Measurements from ENCODE around the gene MECP2.
"Not testable (repeated sequence)": the region's sequence is repeated elsewhere in the genome, so short reads cannot be mapped to it uniquely, and the experiment has no call there.

MECP2 gene

DNA sequence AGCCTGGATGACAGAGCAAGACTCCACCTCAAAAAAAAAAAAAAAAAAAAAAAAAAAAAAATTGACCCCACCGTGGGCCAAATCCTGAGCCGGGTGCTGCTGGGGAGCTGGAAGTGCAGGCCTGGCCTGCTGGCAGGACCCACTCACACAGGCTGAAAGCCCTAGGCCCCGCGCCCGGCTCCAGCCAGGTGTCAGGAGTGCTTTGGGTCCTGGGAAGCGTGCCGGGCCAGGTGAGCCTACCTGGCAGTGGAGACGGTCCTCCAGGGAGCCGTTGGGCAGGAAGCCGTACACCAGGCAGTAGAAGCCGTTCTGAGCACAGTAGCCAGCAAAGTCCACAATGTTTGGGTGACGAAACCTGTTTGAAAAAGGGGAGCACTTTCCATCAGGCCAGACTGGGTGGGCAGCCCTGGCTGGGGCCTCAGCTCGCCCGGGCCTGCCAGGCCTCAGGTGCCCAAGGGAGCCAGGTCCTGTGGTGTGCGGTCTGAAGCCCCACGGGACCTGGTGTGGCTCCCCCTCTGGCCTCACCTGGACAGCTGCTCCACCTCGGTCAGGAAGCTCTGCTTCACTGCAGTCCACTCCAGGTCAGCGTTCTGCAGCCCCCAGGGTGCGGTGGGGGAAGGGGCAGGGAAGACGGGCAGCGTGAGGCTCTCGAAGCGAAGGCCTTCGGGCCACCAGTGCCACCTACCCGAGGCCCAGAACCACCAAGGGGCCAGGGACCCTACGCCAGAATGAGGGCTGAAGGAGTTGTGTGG lies 79.6 kb downstream of the MECP2 start:
- no peak for DNase-seq (ENCODE audit: low read depth in 2 of 2)

DNA sequence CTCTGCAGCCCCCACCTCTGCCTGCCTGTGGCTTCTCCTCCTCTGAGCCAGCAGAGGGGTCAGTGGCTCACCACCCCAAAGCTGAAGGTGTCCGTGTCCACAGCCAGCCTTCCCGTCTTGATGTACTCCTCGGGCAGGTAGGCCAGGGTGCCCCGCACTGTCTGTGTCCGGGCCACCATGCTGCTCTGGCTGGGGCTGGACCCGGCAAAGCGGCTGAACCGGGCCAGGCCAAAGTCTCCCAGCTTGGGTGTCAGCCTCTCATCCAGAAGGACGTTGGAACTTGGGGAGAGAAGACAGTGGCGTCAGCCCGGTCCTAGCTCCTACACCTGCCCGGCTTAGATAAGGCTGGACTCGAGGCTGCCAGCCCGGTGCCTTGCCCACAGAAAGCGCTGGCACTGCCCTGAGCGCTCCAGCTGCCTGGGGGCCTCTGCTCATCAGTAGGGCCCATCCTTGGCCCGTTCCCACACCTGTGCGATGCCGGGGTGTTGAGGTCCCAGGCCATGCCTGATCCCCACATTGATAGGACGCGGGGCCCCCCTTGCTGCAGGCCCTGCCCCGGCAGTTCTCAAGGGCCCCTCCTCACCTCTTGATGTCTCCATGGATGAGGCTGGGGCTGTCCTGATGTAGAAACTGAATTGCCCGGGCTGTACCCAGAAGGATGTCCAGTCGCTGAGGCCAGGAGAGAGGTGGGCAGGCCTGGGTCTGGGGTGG lies 81.0 kb downstream of the MECP2 start:
- no peak for DNase-seq (ENCODE audit: low read depth in 2 of 2)

DNA sequence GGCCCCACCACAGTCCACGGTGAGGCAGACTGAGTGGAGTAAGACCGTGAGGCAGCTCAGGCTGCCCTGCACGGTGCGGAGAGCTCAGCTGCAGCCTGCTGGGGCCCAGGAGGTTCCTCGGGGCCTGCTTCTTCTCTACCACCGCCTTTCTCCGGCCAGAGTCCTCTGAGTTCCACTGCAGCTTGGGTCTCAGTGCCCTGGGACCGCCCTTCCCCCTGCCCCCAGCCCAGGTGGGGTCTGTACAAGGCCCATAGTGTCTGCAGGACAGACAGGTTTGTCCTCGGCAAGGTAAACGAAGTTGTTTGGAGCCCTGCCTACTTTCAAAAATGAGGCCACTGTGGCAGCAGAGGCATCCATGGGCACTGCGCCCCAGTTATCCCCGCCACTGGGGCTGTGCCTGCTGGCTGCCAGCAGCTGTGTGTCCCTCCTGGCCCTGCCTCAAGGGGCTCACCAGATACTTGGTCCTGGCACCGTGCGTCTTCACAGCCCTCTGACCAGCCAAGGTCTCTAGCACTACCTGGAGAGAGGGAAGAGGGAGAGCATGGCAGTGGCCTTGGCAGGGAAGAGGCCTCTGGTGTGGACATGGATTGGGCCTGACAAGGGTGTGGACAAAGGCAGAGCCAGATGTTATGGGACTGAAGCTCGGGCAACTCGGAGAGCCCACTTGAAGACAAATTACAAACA lies 81.8 kb downstream of the MECP2 start:
- no peak for DNase-seq (ENCODE audit: low read depth in 2 of 2)

DNA sequence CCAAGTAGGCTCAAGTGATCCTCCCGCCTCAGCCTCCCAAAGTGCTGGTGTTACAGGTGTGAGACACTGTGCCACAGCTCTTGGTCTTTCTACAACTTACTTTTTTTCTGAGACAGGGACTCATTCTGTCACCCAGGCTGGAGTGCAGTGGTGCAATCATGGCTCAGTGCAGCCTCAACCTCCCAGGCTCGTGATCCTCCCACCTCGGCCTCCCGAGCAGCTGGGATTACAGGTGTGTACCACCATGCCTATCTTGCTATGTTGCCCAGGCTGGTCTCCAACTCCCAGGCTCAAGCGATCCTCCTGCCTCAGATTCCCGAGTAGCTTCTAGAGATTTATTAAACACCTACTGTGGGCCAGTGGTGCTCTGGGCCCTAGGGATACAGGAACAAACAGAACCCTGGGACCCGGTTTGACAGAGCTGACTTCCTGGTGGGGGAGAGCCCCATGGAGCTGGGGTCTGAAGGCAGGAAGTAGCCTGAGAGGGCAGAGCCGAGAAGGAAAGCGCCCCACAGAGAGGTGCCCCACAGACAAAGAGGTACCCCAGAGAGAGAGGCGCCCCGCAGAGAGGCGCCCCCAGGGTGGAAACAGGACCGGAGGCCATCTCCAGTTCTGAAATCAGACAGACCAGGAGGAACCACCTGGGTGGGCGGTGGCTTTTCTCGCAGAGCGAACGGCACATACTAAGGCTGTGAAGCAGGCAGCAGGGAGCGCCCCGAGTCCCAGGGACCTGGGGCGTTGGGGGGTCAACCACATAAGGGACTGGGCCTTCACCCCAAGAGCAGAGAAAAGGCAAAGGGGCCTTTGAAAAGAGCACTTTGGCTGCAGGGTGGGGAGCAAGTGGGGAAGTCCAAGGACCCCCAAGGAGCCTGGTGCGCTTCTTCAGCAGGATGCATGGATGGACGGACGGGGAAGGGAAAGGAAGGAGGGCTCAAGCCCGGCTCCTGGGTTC lies 82.8 kb downstream of the MECP2 start:
- no peak for DNase-seq (ENCODE audit: low read depth in 2 of 2)

DNA sequence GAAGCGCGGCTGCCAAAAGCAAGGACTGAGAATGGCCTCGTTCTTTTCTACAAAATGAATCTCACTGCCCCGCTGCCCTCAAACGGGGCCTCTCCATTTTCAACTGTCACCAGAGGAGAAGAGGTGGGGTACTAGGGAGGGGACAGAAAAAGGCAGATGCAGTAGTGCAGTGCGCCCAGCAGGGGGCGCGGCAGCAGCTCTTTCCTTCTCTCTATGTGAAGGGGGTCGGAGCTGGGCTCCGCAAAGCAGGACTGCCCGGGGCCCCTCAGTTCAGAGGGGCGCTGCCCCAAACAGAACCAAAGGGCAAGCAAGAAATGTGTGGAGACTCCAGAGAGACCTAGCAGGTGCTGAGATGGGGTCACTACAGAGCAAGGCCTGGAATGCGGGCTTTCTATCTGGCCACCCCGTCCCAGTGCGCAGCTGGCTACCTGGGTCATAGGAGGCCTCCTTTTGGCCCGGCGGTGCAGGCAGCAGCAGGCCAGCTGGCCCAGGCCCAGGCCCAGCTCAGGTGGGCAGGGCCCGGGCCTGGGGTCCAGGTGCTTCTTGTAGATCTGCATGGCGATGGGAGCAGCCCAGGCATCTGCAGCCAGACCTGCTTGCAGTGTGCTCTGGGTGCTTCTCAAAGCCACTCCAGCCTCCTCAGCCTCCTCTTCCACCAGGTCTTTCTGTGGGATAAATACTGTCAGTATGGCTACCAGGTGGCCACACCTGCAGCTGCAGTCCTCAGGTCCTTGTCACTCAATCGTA lies 83.7 kb downstream of the MECP2 start:
- no peak for DNase-seq (ENCODE audit: low read depth in 2 of 2)

DNA sequence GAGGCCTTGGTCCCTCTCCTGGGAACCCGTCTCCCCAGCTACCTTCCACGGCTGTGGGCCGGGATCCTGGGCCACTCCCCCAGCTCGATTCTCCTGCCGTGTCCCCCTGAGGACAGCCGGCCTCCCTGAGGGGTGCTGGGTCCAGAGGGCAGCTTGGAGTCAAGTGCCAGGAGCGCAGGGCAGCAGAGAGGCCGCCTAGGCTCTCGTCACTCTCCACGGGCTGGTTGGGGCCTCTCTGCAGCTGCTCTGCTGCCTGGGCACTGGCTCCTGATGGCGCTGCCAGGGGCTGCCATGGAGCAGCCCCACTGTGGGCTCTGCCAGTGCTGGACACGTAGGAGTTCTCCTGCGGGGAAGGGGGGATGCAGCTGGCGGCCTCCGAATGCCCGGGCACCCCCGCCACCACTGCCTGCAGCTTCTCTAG lies 84.5 kb downstream of the MECP2 start:
- no peak for DNase-seq (ENCODE audit: low read depth in 2 of 2)

DNA sequence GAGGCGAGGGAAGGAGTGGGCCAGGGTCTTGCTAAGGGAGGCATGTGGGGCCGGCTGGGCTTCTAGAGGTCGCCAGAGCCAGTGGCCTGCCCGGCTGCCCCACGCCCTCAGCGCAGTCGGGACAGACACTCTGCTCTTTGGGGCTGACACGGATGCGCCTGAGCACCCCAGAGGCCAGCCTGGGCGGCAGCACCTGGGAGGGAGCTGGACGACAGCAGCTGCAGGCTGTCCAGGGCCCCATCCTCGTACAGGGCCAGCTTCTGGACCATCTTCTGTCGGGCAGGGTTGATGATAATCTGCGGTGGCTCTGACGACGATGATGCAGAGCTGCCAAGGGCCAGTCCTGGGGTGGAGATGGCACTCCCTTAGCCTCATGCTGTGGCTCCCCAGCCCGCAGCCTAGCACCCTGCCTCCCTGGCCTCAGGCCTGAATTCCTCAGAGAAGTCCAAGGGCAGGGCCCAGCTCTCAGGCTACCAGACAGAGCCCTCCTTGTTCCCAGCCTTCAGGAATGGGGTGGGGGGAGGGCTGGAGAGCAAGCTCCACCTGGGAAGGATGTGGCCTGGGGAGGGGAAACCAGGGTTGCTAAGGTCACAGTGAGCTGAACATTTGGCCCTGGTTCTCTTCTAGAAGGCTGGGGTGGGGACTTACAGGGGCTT lies 85.1 kb downstream of the MECP2 start:
- no peak for DNase-seq (ENCODE audit: low read depth in 2 of 2)

DNA sequence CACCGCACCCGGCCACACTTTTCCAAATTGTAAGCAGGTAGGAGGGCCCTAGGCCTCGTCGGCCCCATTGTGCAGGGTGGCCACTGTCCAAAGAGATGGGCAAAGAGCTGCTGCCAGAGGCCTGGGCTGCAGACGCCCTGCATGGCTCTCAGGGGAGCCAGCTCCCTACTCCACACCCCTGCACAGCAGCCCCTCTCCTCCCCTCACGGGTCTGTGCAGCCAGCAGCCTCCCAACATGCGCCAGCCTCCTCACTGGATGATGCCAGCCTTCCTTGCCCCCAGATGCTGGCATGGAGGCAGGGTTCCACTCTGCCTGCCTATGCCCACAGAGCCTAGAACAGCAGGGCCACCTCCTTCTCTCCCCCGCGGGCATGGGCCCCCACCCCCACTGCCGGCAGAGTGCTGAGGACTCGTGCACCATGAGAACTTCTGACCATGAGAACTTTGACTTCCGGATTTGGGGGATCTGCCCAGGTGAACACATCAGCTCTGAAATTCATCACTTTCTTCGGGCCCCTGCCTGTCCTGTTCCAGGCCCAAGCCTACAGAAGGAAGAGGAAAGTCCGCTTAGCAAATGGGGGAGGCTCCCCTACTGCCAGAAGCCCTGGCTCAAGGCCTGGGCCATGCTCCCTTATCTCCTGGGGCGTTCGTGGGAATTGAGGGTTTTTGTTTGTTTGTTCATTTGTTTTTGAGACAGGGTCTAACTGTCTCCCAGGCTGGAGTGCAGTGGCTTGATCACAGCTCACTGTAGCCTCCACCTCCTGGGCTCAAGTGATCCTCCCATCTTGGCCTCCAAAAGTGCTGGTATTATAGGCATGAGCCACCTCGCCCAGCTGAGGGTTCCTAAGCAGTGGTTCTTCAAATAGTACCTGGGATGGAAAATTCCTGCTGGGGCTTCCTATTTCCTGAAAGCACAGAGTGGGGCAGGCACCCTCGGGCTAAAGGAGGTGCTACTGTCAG lies 85.9 kb downstream of the MECP2 start:
- no peak for DNase-seq (ENCODE audit: low read depth in 2 of 2)

DNA sequence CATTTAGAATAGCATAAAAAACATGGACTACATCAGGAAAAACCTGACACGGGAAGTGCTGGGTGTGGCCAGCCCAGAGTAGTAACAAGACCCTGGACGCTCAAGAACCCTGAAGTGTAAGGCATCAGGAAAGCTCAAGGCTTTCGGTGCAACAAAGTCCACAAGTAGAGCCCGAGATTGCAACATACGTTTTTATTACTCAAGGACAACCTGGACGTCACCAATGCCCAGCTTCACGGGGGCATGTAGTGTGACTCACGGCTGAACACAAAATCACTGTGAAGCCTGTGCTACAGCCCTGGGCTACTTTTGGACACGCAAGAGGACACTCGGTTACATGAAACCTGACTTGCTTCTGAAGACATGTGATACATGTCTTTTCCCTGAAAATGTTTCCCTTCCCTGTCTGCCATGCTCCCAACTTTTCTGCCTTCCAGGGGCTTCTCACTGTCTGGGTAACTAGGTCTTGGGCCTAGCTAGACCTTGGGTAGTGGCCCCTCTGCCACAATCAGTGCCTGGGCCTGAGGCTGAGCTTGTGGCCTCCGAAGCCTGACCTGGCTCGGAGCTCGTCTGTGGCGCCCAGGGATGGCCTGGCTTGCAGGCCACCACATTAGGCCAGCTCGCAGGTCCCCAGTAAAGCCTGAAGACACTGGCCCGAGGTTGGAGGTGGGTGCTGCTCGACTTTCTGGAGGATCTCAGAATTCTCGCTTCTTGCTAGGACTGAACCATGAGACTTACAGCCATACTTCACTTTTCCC lies 87.0 kb downstream of the MECP2 start:
- no peak for DNase-seq (ENCODE audit: low read depth in 2 of 2)

DNA sequence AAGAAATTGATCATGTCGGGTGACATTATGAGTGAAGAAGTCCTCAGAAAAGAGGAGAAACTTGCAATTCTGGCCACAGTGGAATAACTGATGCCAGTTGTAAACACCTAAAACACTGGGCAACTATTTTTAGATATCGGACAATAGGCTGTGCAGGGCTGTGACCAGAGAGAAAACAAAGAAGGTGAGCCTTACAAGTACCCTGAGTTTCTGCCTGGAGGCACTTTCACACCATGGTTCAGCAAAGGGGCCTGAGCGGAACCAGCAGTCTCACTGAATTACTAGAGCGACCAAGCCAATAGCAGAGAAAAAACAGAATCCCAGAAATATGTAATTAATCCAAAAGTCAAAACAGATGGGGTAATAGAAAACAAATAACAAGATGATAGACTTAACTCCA lies 89.0 kb downstream of the MECP2 start:
- no peak for DNase-seq (ENCODE audit: low read depth in 2 of 2)

DNA sequence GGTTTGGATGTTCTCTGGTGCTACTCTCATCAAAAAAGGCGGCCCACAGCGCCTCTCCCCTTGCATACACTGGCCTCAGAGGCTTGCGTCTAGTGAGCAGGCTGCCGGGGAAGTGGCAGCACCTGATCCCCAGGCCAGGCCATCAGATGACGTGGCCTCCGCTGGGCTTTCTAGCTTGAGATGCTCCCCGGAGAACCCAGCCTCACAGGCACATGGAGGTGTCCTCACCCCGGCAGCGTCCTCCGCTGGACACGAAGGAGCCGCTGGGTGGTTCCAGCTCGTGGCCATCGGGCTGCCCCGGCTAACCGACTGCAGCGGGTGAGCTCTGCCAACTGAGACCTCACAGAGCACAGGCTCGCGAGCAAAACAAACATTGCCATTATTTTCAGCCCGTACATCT lies 90.6 kb downstream of the MECP2 start:
- DNase-seq (ENCODE audit: low read depth in 2 of 2) = no peak

DNA sequence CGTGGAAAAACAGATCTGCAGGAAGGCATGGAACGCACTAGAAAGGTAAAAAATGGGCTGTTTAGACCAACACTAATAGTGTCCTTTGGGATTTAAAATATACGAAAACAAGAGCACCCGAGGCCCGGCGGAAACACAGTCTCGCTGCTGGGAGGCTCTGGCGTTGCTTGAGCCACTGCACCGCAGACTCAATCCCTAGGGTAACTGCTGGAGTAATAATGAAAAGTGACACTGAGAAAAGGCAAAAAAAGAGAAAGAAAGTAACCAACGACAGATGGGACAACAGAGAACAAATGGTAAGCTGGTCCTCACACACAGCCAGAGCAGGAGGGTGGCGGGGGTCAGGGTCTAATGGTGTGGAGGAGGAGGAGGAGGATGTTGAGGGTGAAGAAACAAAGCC lies 93.2 kb downstream of the MECP2 start:
- no peak for DNase-seq (ENCODE audit: low read depth in 2 of 2)

DNA sequence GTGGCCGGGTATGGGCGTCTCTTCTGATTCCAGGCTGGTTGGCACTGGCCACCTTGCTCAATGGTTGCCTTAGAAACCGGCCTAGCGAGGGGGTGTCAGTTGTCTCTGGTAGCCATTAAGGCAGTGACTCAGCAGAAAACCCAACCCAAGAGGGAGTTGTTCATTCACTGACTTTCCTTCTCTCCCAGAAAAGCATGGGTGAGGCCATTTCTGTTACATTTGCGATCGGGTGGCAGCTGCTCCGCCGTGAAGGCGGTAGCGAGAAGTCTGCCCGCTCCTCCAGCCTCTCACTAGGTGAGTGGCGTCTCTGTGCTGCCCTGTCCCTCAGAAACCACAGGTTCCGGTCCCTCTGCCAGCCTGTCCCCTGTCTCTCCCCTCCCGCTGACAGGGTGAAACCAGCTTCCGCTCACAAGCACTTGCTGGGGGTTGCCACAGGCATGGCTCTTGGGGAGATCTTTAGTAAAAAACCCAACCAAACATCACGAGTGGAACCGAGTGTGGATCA lies 95.2 kb downstream of the MECP2 start:
- no peak for DNase-seq (ENCODE audit: low read depth in 2 of 2)

DNA sequence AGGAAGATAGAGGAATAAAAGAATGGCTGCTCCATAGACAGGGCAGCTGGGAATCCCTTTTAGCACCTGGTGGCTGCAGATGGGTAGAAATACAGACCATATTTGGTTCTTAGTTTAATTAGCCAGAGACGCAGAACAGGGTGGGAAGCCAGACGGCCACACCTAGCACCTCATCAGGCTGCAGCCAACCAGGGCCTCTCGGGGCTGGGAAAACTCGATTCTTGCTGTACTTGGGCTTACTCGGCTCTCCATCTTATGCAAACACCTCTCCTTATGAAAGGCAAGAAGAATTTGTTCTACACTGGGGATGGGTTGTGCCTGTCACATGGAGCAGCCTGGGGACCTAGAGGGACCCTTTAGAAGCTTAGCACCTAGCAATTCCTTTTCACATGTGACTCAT lies 97.5 kb downstream of the MECP2 start:
- no peak for DNase-seq (ENCODE audit: low read depth in 2 of 2)

DNA sequence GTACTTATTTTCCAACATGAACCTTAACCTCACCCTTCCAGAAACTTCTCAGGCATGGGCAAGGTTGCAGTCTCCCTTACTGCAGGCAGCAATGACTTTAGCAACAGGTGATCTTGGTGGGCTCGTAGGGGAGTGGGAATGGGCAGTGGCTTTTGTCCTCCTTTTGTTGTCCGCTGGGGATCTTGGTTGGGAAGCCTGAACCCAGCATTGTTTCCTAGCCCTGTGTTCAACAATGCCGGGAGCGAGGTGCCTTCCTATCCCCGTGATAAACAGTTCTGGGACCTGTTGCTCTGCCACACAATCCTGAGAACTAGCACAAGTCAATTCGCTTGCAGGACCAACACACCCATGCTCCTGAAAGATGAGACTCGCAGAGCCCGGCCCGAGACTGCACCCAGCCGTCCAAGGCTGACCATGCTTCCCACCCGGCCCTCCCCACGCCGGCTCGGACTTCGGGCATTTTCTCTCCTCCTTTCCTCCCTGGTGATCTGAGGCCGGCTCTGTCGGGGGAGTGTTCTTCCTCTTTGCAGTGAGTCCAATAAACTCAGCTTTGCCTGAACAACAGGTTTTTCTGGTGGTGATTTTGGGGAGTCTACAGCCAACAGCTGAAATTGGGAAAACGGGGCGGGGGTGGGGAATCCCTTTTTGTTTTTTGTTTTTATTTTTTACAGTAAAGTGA lies 98.0 kb downstream of the MECP2 start:
- DNase-seq (ENCODE audit: low read depth in 2 of 2) = no peak

DNA sequence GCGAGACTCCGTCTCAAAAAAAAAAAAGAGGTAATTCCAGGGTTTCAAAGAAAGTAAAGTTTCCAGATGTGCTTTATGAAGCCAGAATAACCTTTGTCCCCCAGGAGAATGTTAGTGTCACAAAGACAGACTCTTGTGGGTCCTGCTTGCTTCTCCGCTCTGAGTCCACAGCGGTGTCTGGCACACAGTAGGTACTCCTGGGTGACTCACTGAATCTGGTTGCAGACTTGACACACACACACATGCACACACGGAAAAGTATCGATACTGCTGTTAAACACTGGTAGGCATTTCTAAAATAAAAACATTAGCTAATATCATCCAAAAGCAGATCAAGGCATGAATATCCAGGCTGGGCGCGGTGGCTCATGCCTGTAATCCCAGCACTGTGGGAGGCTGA lies 102.0 kb downstream of the MECP2 start:
- no peak for DNase-seq (ENCODE audit: low read depth in 2 of 2)

DNA sequence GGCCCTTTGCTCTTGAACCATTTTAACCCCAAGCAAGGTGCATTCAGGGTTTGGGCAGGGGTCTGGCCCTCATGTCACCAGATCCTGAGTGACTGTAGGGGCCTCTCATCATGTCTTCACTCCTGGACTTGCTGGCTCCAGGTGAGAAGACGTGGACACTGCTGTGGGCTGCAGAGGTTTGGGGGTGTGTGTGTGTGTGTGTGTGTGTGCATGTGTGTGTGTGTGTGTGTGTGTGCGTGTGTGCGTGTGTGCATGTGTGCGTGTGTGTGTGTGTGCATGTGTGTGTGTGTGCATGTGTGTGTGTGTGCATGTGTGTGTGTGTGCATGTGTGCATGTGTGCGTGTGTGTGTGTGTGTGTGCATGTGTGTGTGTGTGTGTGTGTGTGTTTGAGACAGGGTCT lies 103.1 kb downstream of the MECP2 start:
- not testable (repeated sequence) for DNase-seq (ENCODE audit: low read depth in 2 of 2)

DNA sequence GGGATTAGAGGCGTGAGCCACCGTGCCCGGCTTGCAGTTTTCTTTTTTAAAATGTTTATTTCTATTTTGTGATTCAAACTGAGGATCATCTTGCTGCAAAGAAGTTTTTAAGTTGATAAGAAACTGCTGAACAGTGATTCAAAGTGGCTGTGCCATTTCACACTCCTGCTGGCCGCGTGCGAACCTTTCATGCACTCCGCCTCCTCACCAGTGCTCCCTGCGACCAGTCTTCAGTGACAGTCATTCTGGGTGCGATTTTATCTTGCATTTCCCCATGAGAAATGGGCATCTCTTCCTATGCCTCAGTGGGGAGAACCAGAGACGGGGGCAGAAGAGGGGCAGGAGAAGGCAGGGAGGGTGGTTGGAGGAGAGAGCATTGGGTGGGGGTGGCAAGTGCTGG lies 103.5 kb downstream of the MECP2 start:
- no peak for DNase-seq (ENCODE audit: low read depth in 2 of 2)
